Subcutaneous adipose tissue (tissue), 4 donors: ENCODE data around the gene ACKR2. TPM values are rescaled to one million over a fixed set of nuclear protein-coding genes. Genes with fewer than 3 reads are reported as not detected.

ENCODE experiments used
- total RNA-seq, 4 donors: library from RNA; depleted of rRNA; stranded (reverse); fragments of >200 nt; gene quantifications; one replicate each; pipeline ENCODE4 v1.1.0, GENCODE V29; 2016
- TF ChIP-seq, protein P1 (sequence below): fragments of 450-650 bp; IDR thresholded peaks from one replicate; pipeline ENCODE4 v1.5.1; 2016; ENCODE audit warnings: low read depth, mild to moderate bottlenecking, control low read depth, antibody characterized with exemption, moderate library complexity

Gene ACKR2
- total RNA-seq, 4 donors from 2014 or later: 7.3 to 22.7 (median 11.2) TPM

DNA sequence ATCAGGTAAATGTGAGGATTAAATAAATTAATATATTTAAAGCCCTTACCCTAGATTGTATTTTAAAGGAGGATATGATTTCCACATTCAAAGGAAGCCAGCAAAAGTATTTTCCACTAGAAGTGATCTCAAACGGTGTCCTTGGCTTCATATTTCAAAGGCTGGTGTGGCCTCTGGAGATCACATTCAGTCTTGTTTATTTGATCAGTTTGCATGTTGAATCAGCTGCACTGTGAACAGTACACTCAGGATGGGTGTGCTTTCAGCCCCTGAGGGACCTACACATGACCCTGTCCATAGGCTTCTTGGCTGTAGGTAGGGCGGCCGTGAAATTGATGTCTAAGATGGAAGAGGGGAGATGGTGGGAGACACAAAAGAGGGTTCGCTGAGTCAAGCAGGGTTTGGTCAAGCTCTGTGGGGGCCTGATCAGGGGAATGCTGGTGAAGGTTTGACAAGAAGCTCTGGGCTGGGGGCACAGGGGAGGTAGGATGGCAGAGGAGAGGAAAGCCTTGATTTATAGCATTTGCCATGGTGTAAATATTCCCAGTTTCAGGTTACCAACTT, 44.6 kb downstream of the ACKR2 start:
- TF ChIP-seq, protein P1, sequence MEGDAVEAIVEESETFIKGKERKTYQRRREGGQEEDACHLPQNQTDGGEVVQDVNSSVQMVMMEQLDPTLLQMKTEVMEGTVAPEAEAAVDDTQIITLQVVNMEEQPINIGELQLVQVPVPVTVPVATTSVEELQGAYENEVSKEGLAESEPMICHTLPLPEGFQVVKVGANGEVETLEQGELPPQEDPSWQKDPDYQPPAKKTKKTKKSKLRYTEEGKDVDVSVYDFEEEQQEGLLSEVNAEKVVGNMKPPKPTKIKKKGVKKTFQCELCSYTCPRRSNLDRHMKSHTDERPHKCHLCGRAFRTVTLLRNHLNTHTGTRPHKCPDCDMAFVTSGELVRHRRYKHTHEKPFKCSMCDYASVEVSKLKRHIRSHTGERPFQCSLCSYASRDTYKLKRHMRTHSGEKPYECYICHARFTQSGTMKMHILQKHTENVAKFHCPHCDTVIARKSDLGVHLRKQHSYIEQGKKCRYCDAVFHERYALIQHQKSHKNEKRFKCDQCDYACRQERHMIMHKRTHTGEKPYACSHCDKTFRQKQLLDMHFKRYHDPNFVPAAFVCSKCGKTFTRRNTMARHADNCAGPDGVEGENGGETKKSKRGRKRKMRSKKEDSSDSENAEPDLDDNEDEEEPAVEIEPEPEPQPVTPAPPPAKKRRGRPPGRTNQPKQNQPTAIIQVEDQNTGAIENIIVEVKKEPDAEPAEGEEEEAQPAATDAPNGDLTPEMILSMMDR: no peak

GRCh38 chr3:42855219-42855546, 45.9 kb downstream of the ACKR2 start:
- TF ChIP-seq, protein P1: no peak

DNA sequence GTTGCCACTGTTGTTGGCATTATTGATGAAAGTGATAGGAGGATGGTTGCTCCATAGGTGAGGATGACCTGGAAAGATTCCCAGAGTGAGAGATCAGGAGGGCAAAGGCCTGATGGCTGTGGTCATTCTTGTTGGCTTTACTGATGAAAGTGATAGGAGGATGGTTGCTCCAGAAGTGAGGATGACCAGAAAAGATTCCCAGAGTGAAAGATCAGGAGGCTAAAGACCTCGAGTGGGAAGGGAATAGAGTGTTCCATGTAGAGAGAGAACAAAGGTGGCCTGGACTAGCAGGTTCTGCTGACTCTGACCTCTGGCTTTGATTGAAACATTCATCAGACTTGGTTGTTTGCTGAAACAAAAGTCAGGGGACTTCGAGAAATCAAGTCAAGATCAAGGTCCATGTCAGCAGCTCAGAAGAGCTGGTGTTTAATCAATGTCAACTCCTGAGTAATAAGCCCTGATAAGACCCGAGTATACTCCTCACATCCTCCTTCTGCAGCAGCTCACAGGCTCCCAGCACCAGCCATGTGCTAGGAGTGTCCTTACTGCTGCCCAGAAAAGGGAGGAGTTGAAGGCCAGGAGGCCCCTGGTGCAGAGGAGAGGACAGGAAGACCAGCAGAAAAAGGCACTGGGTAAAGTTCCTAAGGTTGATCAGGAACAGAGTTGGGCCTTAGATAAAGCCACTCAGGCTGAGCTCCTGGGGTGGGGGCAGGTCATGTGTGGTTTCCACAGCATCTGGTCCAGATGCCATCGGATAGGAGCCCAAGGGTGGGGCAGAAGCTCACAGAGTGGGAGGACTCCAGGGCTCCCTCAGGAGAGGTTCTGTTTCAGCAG, 46.5 kb downstream of the ACKR2 start:
- TF ChIP-seq, protein P1: no peak

DNA sequence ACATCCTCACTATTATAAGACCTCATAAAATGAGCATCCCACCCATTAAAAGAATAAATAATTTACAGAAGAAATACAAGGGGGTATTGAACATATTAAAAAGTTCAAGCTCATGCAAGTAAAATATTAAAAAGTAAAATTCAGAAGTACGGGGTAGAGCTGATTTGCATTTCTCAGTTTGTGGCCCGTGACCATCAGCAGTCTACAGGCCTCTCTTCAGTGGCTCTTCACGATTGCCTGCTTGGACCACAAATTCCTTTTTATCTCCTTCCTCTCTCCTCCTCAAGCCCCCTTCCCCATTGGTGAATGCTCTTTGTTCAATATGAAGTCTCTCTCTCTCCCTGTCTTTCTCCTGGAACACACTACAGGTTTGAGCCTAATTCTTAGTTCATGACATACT, 47.3 kb downstream of the ACKR2 start:
- TF ChIP-seq, protein P1: no peak

- TF ChIP-seq, protein P1: no peak
These were observed 55.2 kb downstream of the ACKR2 start for GRCh38 chr3:42864321-42864950.

DNA sequence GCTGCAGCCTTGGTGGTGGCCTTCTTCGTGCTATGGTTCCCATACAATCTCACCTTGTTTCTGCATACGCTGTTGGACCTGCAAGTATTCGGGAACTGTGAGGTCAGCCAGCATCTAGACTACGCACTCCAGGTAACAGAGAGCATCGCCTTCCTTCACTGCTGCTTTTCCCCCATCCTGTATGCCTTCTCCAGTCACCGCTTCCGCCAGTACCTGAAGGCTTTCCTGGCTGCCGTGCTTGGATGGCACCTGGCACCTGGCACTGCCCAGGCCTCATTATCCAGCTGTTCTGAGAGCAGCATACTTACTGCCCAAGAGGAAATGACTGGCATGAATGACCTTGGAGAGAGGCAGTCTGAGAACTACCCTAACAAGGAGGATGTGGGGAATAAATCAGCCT, 56.0 kb downstream of the ACKR2 start:
- TF ChIP-seq, protein P1: no peak

- TF ChIP-seq, protein P1: no peak
These were observed 57.9 kb downstream of the ACKR2 start for GRCh38 chr3:42867138-42867537.
